Middle frontal gyrus (tissue), 1 donor: ENCODE data around the gene CDH4.

Experiments used
- DNase-seq: peaks from one replicate; pipeline ENCODE4 v3.0.0-alpha.2; 2015; ENCODE audit warnings: low spot score; ENCODE audit errors: extremely low spot score

CDH4 gene

GRCh38 chr20:61251529-61252393 lies at the start of gene CDH4:
CDH4 (plus strand) TSS chr20:61252261.
- DNase-seq = no peak

GRCh38 chr20:61203320-61203719 lies 48.7 kb upstream of the CDH4 start:
- no peak for DNase-seq

GRCh38 chr20:61204206-61204605 lies 47.9 kb upstream of the CDH4 start:
- DNase-seq = peak; percentile 12

GRCh38 chr20:61205769-61206168 lies 46.3 kb upstream of the CDH4 start:
- no peak for DNase-seq

GRCh38 chr20:61210862-61211261 lies 41.2 kb upstream of the CDH4 start:
- DNase-seq = no peak

- DNase-seq = no peak
Measured at GRCh38 chr20:61217848-61218247, 34.2 kb upstream of the CDH4 start.

- DNase-seq = no peak
Measured at GRCh38 chr20:61219021-61219431, 33.0 kb upstream of the CDH4 start.

- no peak for DNase-seq
Measured at GRCh38 chr20:61220131-61220530, 31.9 kb upstream of the CDH4 start.

GRCh38 chr20:61220626-61221325 lies 31.3 kb upstream of the CDH4 start:
- DNase-seq = no peak

GRCh38 chr20:61222699-61223098 lies 29.4 kb upstream of the CDH4 start:
- DNase-seq = no peak

- DNase-seq = no peak
Measured at GRCh38 chr20:61223121-61223520, 28.9 kb upstream of the CDH4 start.

GRCh38 chr20:61230166-61230565 lies 21.9 kb upstream of the CDH4 start:
- no peak for DNase-seq

- DNase-seq = no peak
Measured at GRCh38 chr20:61233590-61233989, 18.5 kb upstream of the CDH4 start.

- no peak for DNase-seq
Measured at GRCh38 chr20:61234224-61234890, 17.7 kb upstream of the CDH4 start.

- no peak for DNase-seq
Measured at GRCh38 chr20:61236713-61237112, 15.3 kb upstream of the CDH4 start.

- DNase-seq = no peak
Measured at GRCh38 chr20:61238813-61239212, 13.2 kb upstream of the CDH4 start.

- DNase-seq = no peak
Measured at GRCh38 chr20:61240814-61241213, 11.2 kb upstream of the CDH4 start.

GRCh38 chr20:61244213-61244612 lies 7.8 kb upstream of the CDH4 start:
- DNase-seq = no peak

- no peak for DNase-seq
Measured at GRCh38 chr20:61246269-61246668, 5.8 kb upstream of the CDH4 start.

- DNase-seq = no peak
Measured at GRCh38 chr20:61249626-61250025, 2.4 kb upstream of the CDH4 start.

- DNase-seq = no peak
Measured at GRCh38 chr20:61252601-61253263, 671 bp downstream of the CDH4 start.

GRCh38 chr20:61253264-61253639 lies 1.2 kb downstream of the CDH4 start:
- DNase-seq = no peak
